ENCODE results near the gene NMUR1. TPM values are rescaled to one million over a fixed set of nuclear protein-coding genes. Genes with fewer than 3 reads are reported as not detected.

Gene NMUR1
- total and polyA plus RNA-seq, 7 experiments from 2014 or later = 0.72 to 7.0 (median 1.4) TPM; not detected in 4

DNA sequence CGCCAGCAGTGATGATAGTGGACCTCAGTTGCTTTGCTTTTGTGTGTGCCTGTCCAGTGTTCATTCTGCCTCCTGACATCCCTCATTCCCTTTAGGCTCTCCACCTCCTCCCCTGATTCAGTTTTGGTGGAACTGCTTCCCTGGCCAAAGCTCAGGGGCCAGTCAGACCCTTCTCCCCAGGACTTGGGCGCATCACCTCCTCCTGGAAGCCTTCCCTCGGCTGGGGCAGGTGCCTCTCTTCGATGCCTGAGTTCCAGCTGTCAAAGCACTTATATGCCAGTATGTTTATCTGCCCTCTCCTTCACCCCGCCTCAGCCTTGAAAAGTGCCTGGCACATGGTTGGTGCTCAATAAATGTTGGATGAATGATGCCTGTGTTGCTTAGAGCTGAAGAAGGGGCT lies 11.5 kb downstream of the NMUR1 start:
- intact Hi-C loops (cut with micrococcal nuclease) = no loop called here
- Mint-ChIP-seq H3K27me3 (peaks cover 0 to 16% (median 0%) of the 10 kb centered on the region in 5 donors), H3K4me1 (peaks cover 6 to 35% (median 14%) of the 10 kb centered on the region in 7 donors), H3K4me3 (no peak overlapping the region), H3K36me3 (no peaks in the 10 kb centered on the region), H3K9me3 (no peaks in the 10 kb centered on the region), H3K27ac (no peak overlapping the region)
- H3K9me3 ChIP-seq (ENCODE audit: control insufficient read depth in 2 of 3, low read length in 3 of 3) = no peaks in the 10 kb centered on the region
- no peak for ATAC-seq
- no peaks in the 10 kb centered on the region for H3K27me3 ChIP-seq (ENCODE audit: control insufficient read depth in 2 of 2, insufficient read depth in 2 of 2, low read length in 2 of 2)
- POLR2A ChIA-PET = no interaction called here
- peaks cover 9 to 14% of the 10 kb centered on the region in 2 donors for H3K4me1 ChIP-seq (ENCODE audit: control insufficient read depth in 2 of 2, insufficient read depth in 2 of 2, low read length in 2 of 2)
- H3K27ac ChIP-seq (ENCODE audit: low read depth, low read length) = no peak overlapping the region
- no peak overlapping the region for H3K4me3 ChIP-seq (ENCODE audit: low read length)
- no peak for DNase-seq
- CTCF ChIA-PET = interaction anchor here (1.3 kb wide), 1 partner anchor 82 kb away, joined by 7 read pairs; no protein-coding TSS in a partner anchor
- no peaks in the 10 kb centered on the region for H3K36me3 ChIP-seq (ENCODE audit: control insufficient read depth in 2 of 3, insufficient read depth in 3 of 3, low read length in 3 of 3)

- H3K4me1 Mint-ChIP-seq = peaks cover under 1 to 25% (median 14%) of the 10 kb centered on the region in 7 donors
- H3K27ac Mint-ChIP-seq = peak overlapping the region in 2 of 9 donors; percentile 93
- Histone ChIP-seq H3K27ac (ENCODE audit: low read depth, low read length) (no peak overlapping the region), H3K9me3 (ENCODE audit: control insufficient read depth in 2 of 3, low read length in 3 of 3) (no peaks in the 10 kb centered on the region), H3K36me3 (ENCODE audit: control insufficient read depth in 2 of 3, insufficient read depth in 3 of 3, low read length in 3 of 3) (no peaks in the 10 kb centered on the region), H3K4me1 (ENCODE audit: control insufficient read depth in 2 of 2, insufficient read depth in 2 of 2, low read length in 2 of 2) (peaks cover 5 to 11% of the 10 kb centered on the region in 2 donors), H3K27me3 (ENCODE audit: control insufficient read depth in 2 of 2, insufficient read depth in 2 of 2, low read length in 2 of 2) (no peaks in the 10 kb centered on the region), H3K4me3 (ENCODE audit: low read length) (no peak overlapping the region)
- ChIA-PET CTCF (interaction anchor here (0.9 to 1.1 kb wide), 2 partner anchors 51 to 161 kb away, joined by 3 to 5 read pairs; partner anchors contain the start of gene NCL), POLR2A (interaction anchor here (0.7 to 2.1 kb wide), 6 partner anchors 14 to 198 kb away, joined by 3 to 51 read pairs (median 5); partner anchors contain the start of gene NCL)
- H3K27me3 Mint-ChIP-seq = peaks cover 0 to 9% (median 0%) of the 10 kb centered on the region in 5 donors
- H3K9me3 Mint-ChIP-seq = no peaks in the 10 kb centered on the region
- no peaks in the 10 kb centered on the region for H3K36me3 Mint-ChIP-seq
- intact Hi-C loops (cut with micrococcal nuclease) = loop anchor here in 1 of 2 donors (2.0 kb wide), 2 partner anchors 15 to 147 kb away; partner anchors contain the start of gene NMUR1
- ATAC-seq (no peak), DNase-seq (no peak)
- H3K4me3 Mint-ChIP-seq = peak overlapping the region in 3 of 10 donors; percentile 6 to 39 (median 23)
These were observed 14.6 kb downstream of the NMUR1 start for GRCh38 chr2:231515603-231516002.

- POLR2A ChIA-PET = interaction anchor here (0.6 to 2.1 kb wide), 10 partner anchors 9 to 199 kb away, joined by 3 to 51 read pairs (median 4); partner anchors contain the start of genes NCL and PTMA
- H3K9me3 ChIP-seq (ENCODE audit: control insufficient read depth in 2 of 3, low read length in 3 of 3) = no peaks in the 10 kb centered on the region
- intact Hi-C loops (cut with micrococcal nuclease) = loop anchor here (1.0 to 2.0 kb wide), 10 partner anchors 30 to 459 kb away; partner anchors contain the start of genes NCL (in 2 of the 2), PDE6D (in 2 of the 2), PSMD1 (in 1 of the 2) and PTMA (in 1 of the 2)
- peaks cover 5 to 11% of the 10 kb centered on the region in 2 donors for H3K4me1 ChIP-seq (ENCODE audit: control insufficient read depth in 2 of 2, insufficient read depth in 2 of 2, low read length in 2 of 2)
- no peaks in the 10 kb centered on the region for H3K27me3 ChIP-seq (ENCODE audit: control insufficient read depth in 2 of 2, insufficient read depth in 2 of 2, low read length in 2 of 2)
- H3K4me3 Mint-ChIP-seq = peak overlapping the region; percentile 80 to 95 (median 92)
- peak overlapping the region; percentile 84 for H3K4me3 ChIP-seq (ENCODE audit: low read length)
- H3K4me1 Mint-ChIP-seq = peaks cover 0 to 21% (median 14%) of the 10 kb centered on the region in 7 donors
- H3K27me3 Mint-ChIP-seq = peaks cover 0 to 6% (median 0%) of the 10 kb centered on the region in 5 donors
- H3K9me3 Mint-ChIP-seq = no peaks in the 10 kb centered on the region
- peak overlapping the region; percentile 93 to 99 (median 98) for H3K27ac Mint-ChIP-seq
- H3K27ac ChIP-seq (ENCODE audit: low read depth, low read length) = peak overlapping the region; percentile 93
- H3K36me3 Mint-ChIP-seq = no peaks in the 10 kb centered on the region
- CTCF ChIA-PET = interaction anchor here (0.6 to 1.1 kb wide), 3 partner anchors 50 to 161 kb away, joined by 3 to 5 read pairs (median 3); partner anchors contain the start of gene NCL
- ATAC-seq = no peak
- no peaks in the 10 kb centered on the region for H3K36me3 ChIP-seq (ENCODE audit: control insufficient read depth in 2 of 3, insufficient read depth in 3 of 3, low read length in 3 of 3)
- DNase-seq = no peak
These were observed 15.3 kb downstream of the NMUR1 start for GRCh38 chr2:231514951-231515297.

DNA sequence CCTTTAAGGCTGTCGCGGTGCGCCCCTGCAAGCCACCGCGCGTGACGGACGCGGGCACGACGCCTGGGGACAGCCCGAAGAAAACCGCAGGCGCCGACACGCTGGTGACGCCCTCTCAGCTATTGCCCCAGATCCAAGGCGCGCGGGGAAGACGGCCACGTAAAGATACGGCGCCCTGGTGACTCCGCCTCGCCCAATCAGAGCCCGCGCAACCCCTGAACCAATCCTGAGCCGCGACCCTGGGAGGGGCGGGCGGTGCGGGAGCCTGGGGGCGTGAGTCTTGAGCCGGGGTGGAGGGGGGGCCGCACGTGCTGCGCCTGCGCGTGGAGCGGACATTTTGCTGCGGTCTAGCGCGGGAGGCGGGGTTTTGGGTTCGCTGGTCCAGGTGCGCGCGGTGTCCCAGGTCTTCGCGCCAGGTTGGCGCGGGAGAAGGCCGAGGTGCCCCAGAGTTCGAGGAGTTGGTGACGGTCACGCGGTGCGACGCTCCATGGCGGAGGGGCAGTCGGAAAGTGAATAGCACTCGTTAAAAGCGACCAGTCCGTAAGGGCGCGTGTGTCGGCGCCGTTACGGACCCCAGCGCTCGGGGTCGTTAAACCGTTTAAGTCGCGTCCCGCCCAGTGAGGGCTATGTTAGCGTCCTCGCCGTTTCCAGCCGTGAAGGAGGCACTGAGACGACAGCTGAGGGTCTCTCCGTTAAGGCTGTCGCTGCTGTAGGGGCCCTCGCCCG lies 15.9 kb downstream of the NMUR1 start:
- intact Hi-C loops (cut with micrococcal nuclease) = loop anchor here (1.0 to 2.0 kb wide), 10 partner anchors 31 to 458 kb away; partner anchors contain the start of genes NCL (in 2 of the 2), PDE6D (in 2 of the 2), PSMD1 (in 1 of the 2) and PTMA (in 1 of the 2)
- DNase-seq (peak; percentile 92 to 99 (median 98)), ATAC-seq (peak; percentile 99)
- peaks cover 5 to 11% of the 10 kb centered on the region in 2 donors for H3K4me1 ChIP-seq (ENCODE audit: control insufficient read depth in 2 of 2, insufficient read depth in 2 of 2, low read length in 2 of 2)
- no peaks in the 10 kb centered on the region for H3K27me3 ChIP-seq (ENCODE audit: control insufficient read depth in 2 of 2, insufficient read depth in 2 of 2, low read length in 2 of 2)
- peak overlapping the region; percentile 93 for H3K27ac ChIP-seq (ENCODE audit: low read depth, low read length)
- CTCF ChIA-PET = interaction anchor here (0.6 to 1.1 kb wide), 3 partner anchors 50 to 162 kb away, joined by 3 to 5 read pairs (median 3); partner anchors contain the start of gene NCL
- peak overlapping the region; percentile 93 to 99 (median 98) for H3K27ac Mint-ChIP-seq
- H3K4me3 ChIP-seq (ENCODE audit: low read length) = peak overlapping the region; percentile 84
- no peaks in the 10 kb centered on the region for H3K9me3 ChIP-seq (ENCODE audit: control insufficient read depth in 2 of 3, low read length in 3 of 3)
- POLR2A ChIA-PET = interaction anchor here (0.6 to 2.1 kb wide), 10 partner anchors 9 to 198 kb away, joined by 3 to 51 read pairs (median 4); partner anchors contain the start of genes NCL and PTMA
- H3K27me3 Mint-ChIP-seq = peaks cover 0 to 4% (median 0%) of the 10 kb centered on the region in 5 donors
- no peaks in the 10 kb centered on the region for H3K36me3 Mint-ChIP-seq
- no peaks in the 10 kb centered on the region for H3K36me3 ChIP-seq (ENCODE audit: control insufficient read depth in 2 of 3, insufficient read depth in 3 of 3, low read length in 3 of 3)
- no peaks in the 10 kb centered on the region for H3K9me3 Mint-ChIP-seq
- peaks cover 0 to 21% (median 14%) of the 10 kb centered on the region in 7 donors for H3K4me1 Mint-ChIP-seq
- H3K4me3 Mint-ChIP-seq = peak overlapping the region; percentile 80 to 95 (median 92)

- Mint-ChIP-seq H3K27me3 (peaks cover 0 to 4% (median 0%) of the 10 kb centered on the region in 5 donors), H3K27ac (peak overlapping the region; percentile 93 to 99 (median 98)), H3K9me3 (no peaks in the 10 kb centered on the region), H3K36me3 (peaks cover 0 to 4% (median 4%) of the 10 kb centered on the region in 5 donors), H3K4me1 (peaks cover 0 to 21% (median 14%) of the 10 kb centered on the region in 7 donors), H3K4me3 (peak overlapping the region; percentile 80 to 95 (median 92))
- ATAC-seq (no peak), DNase-seq (no peak)
- POLR2A ChIA-PET = interaction anchor here (1.1 to 2.1 kb wide), 6 partner anchors 31 to 199 kb away, joined by 3 to 51 read pairs (median 7); partner anchors contain the start of gene NCL
- peaks cover 5 to 11% of the 10 kb centered on the region in 2 donors for H3K4me1 ChIP-seq (ENCODE audit: control insufficient read depth in 2 of 2, insufficient read depth in 2 of 2, low read length in 2 of 2)
- peak overlapping the region; percentile 77 for H3K4me3 ChIP-seq (ENCODE audit: low read length)
- CTCF ChIA-PET = no interaction called here
- intact Hi-C loops (cut with micrococcal nuclease) = loop anchor here (1.0 to 2.0 kb wide), 10 partner anchors 30 to 457 kb away; partner anchors contain the start of genes NCL (in 2 of the 2), PDE6D (in 2 of the 2), PSMD1 (in 1 of the 2) and PTMA (in 1 of the 2)
- peak overlapping the region; percentile 91 for H3K27ac ChIP-seq (ENCODE audit: low read depth, low read length)
- no peaks in the 10 kb centered on the region for H3K36me3 ChIP-seq (ENCODE audit: control insufficient read depth in 2 of 3, insufficient read depth in 3 of 3, low read length in 3 of 3)
- no peaks in the 10 kb centered on the region for H3K9me3 ChIP-seq (ENCODE audit: control insufficient read depth in 2 of 3, low read length in 3 of 3)
- H3K27me3 ChIP-seq (ENCODE audit: control insufficient read depth in 2 of 2, insufficient read depth in 2 of 2, low read length in 2 of 2) = no peaks in the 10 kb centered on the region
These were observed 16.5 kb downstream of the NMUR1 start for GRCh38 chr2:231513746-231514224.

DNA sequence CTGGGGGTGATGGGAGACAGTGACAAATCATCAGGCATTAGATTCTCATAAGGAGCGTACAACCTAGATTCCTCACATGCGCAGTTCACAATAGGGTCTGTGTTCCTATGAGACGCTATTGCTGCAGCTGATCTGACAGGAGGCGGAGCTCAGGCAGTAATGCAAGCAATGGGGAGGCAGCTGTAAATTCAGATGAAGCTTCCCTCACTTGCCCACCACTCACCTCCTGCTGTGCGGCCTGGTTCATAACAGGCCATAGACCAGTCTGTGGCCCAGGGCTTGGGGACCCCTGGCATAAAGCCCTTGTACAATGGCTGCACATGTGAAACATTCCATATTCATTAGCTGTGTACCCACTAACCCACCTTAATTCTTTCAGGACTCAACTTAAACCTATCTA lies 18.0 kb downstream of the NMUR1 start:
- no peak for DNase-seq
- H3K9me3 ChIP-seq (ENCODE audit: control insufficient read depth in 2 of 3, low read length in 3 of 3) = no peaks in the 10 kb centered on the region
- no peak overlapping the region for H3K27ac ChIP-seq (ENCODE audit: low read depth, low read length)
- peaks cover 5 to 11% of the 10 kb centered on the region in 2 donors for H3K4me1 ChIP-seq (ENCODE audit: control insufficient read depth in 2 of 2, insufficient read depth in 2 of 2, low read length in 2 of 2)
- Mint-ChIP-seq H3K36me3 (peaks cover 0 to 12% (median 8%) of the 10 kb centered on the region in 5 donors), H3K4me3 (peak overlapping the region in 2 of 10 donors; percentile 29 to 36), H3K9me3 (no peaks in the 10 kb centered on the region), H3K4me1 (peaks cover 0 to 17% (median 14%) of the 10 kb centered on the region in 7 donors), H3K27ac (peak overlapping the region in 7 of 9 donors; percentile 12 to 77 (median 59)), H3K27me3 (no peaks in the 10 kb centered on the region)
- no peaks in the 10 kb centered on the region for H3K36me3 ChIP-seq (ENCODE audit: control insufficient read depth in 2 of 3, insufficient read depth in 3 of 3, low read length in 3 of 3)
- intact Hi-C loops (cut with micrococcal nuclease) = no loop called here
- H3K4me3 ChIP-seq (ENCODE audit: low read length) = no peak overlapping the region
- CTCF ChIA-PET = interaction anchor here (0.6 kb wide), 1 partner anchor 35 kb away, joined by 3 read pairs; no protein-coding TSS in a partner anchor
- ATAC-seq = no peak
- POLR2A ChIA-PET = interaction anchor here (2.0 to 2.9 kb wide), 3 partner anchors 29 to 48 kb away, joined by 7 to 14 read pairs (median 8); partner anchors contain the start of gene NCL
- H3K27me3 ChIP-seq (ENCODE audit: control insufficient read depth in 2 of 2, insufficient read depth in 2 of 2, low read length in 2 of 2) = no peaks in the 10 kb centered on the region

All from naive thymus-derived CD4-positive, alpha-beta T cell (primary cell).